ENCODE results near the gene PARD6A.

PARD6A gene

GRCh38 chr16:67666559-67667452, 6.0 kb downstream of the PARD6A start, which contains the start of the genes C16orf86 and ENKD1:
Gene C16orf86, plus strand, starts transcription at chr16:67666814. Its CDS starts 157 bp downstream, at chr16:67666971.
Gene ENKD1, minus strand, starts transcription at chr16:67666750. Its CDS starts 308 bp downstream, at chr16:67666442.
- peak; percentile 86 for DNase-seq (ENCODE audit: low spot score)

DNA sequence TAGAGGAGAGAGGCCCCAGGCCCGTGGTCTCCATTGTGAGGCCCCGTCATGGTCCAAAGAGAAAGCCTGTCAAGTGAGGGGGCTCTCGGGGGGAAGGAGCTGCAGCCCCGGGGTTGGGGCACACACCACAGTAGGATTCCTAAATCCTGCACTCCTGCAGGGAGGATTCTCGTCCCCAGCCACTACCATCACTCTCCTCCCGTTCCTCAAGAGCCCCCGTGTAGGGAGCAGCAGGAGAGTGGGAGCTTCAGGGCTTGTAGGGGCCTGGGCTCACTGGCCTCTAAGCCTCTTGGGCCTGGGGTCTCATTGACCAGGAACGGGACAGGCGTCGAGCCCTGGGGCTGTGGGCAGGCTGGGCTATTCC, 6.7 kb downstream of the PARD6A start:
- no peak for DNase-seq (ENCODE audit: low spot score)

DNA sequence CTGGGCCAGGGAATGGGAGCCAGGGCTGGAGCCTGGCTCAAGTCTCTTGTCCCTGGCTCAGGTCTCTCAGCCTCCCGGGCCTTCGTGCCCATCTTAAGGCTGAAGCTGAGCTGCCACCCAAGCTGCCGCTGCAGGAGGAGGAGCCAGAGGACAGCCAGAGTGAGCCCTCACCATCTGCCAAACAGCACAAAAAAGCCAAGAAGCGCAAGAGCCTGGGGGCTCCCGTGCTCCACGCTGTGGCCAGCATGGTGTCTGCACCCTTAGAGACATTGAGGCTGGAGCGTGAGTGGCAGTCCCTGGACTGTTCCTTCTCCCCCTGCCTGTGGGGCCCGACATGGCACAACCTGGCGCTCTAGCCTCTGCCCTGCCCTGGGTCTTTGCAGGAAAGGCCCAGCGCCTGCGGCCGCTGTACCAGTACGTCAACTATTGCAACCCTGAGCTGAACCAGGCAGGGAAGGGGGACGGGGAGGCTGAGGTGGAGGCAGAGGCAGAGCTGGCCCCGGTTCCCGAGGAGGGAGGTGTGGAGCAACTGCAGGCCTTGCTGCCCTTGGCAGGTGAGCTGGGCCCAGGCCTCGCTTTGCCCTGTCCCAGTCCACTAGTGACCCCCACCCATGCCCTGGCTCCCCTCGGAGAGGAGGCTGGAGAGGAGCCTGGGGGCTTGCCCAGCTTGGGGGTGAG, 7.2 kb downstream of the PARD6A start:
- peak; percentile 95 for DNase-seq (ENCODE audit: low spot score)

DNA sequence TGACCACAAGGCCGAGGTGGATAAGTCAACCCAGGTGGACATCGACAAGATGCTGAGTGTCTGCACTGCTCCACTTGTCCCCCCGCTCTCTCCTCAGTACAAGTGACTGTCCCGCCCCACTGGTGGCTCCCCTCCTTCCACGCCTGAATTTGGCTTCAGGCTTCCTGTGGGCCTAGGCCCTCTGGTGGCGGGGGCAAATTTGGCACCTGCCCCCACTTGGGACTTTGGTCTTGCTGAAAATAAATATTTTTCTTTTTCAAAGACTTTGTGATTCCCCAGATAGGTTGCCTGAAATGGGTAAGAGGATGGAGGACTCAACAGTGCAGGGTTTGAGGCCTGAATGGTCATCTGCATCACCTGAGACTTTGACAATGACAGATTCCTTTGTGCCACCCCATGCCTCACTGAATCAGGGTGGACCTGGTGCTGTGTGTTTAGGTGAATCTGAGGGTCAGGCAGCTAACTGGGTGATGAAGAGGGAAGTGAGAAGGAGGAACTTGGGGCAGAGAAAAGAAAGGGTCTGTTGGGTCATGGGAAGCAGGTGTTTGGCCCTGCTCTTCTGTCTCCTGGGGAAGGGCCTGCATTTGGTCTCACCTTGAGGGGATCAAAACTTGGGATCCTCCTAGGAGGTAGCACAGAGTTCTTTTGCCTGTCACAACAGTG, 7.9 kb downstream of the PARD6A start:
- DNase-seq (ENCODE audit: low spot score): no peak

GRCh38 chr16:67669499-67670101, 8.8 kb downstream of the PARD6A start:
- no peak for DNase-seq (ENCODE audit: low spot score)

DNA sequence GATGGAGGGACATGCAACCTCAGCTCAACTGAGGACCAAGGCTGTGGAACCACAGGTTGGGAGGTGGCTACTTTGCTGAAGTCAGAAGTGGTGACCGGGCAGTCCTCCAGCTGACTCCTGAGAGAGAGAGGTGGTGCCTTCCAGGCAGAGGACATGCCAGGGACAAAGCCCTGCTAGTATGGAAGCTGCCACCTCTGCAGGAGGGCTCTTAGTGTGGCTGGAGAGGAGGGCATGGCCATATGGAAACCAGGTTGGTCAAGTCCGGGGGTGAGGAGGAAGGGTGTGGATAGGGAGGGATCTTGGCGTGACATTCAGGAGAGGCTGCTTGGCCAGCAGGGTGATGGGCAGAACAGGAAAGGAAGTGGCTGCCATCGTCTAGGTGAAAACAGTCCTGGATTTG, 11.5 kb downstream of the PARD6A start:
- DNase-seq (ENCODE audit: low spot score): no peak

DNA sequence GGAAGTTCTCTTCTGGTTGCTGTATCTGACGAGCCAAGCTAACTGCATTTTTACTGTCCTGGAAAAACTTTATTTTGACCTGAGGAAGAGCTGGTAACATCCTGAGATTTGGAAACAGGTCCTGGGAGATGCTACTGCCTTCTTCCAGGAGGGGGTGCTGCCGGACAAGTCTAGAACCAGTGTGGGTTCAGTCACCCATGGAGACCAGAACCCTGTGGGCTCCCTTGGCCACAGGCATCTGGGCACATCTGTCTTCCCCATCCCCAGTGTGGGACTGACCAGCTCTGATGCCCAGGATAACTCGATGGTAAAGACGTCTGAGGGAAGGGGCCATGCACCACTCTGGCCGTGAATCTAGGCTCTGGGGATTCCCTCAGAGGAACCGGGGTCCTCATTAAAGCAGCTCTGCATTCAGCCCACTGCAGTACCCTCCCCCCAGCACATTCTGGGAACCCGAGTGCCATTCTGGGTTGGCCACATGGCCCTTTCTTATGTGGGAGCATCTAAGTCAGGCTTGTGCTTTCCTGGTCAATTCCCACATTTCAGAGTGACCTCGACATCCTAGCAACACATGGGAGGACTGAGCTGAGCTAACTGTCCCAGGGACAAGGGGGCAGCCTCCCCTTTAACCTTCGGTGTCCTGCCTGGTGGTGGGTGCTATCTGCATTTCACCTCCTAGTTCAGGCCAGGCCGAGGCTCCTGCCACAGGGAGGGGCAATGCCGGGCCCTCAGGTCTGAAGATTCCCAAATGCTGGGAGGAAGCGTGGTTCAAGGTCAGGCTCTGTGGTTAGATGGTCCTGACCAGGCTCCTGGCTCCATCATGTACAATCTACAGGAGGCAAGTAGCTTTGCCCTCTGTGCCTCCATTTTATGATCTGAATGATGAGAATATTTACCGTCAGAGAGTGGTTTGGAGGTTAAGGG, 12.2 kb downstream of the PARD6A start:
- DNase-seq (ENCODE audit: low spot score): peak; percentile 91

- DNase-seq (ENCODE audit: low spot score): no peak
Measured at GRCh38 chr16:67673712-67674580, 13.2 kb downstream of the PARD6A start.

GRCh38 chr16:67674851-67675578, 14.3 kb downstream of the PARD6A start:
- DNase-seq (ENCODE audit: low spot score): no peak

DNA sequence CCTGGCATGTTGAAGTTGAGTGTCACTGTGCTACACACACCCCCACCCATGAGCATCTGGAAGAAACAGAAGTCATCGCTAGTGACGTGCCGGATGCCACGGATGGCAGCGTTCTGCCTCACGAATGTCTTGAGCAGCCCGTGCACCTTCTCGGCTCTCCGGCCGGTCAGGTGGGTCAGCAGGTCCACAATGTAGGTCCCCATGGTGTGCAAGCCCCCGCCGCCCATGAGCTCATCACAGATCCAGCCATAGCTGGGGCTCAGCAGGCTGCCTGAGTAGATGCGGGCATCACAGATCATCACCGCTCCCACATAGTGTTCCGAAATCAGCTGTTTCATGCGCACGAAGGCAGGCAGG, 14.8 kb downstream of the PARD6A start:
- no peak for DNase-seq (ENCODE audit: low spot score)

- DNase-seq (ENCODE audit: low spot score): no peak
Measured at GRCh38 chr16:67675999-67676398, 15.2 kb downstream of the PARD6A start.

DNA sequence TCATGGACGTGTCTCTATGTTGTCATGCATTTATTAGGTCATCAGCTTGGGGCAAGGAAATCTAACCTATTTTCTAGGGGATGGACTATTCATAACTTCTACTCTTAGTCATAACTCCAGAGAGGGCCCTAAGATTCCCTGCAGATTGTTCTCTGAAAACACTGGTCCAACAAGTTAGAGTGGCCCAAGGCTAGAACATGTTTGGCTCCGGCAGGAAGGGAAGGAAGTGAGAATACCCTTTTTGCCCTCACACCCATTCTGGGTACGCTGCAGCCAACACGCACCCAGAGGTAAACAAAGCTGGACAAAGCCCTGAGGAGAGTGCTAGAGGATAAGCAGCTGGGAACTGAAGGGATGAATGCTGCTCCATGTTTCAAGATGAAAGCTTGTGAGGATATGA, 15.8 kb downstream of the PARD6A start:
- no peak for DNase-seq (ENCODE audit: low spot score)

DNA sequence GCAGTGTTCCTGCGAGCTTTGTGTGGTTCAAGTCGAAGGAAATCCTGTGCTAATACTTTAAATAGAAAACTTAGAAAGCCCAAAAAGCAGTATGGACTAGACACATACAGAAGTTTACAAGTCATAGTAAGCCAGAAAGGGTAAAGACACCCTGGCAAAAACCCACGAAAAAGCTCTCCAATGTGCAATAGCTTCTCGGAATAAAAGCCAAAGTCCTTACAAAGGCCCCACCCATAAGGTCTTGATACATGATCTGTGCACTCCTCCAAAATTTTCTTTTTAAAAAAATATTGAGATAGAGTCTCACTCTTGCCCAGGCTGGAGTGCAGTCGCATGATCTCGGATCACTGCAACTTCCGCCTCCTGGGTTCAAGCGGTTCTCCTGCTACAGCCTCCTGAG, 16.2 kb downstream of the PARD6A start:
- DNase-seq (ENCODE audit: low spot score): no peak

DNA sequence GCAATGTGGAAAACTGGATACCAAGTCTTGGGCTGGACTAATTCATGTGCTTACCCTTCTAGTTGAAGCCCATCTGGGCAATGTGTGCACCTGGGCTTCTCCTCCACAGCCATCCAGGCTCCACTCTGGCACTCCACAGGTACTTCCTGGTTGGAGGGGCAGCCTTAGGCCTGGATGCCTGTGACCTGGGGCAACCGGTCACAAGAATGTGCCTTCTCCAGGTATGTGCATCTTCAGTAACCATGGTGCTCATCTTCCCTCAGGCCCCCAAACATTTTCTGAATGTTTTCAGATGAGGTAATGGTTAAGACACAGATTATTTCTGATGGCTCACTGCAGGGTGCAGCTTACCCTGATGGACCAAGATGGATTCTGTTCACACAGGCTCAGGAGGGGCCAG, 17.0 kb downstream of the PARD6A start:
- no peak for DNase-seq (ENCODE audit: low spot score)

- DNase-seq (ENCODE audit: low spot score): no peak
Measured at GRCh38 chr16:67678354-67679023, 17.7 kb downstream of the PARD6A start.

GRCh38 chr16:67679935-67680897, 19.5 kb downstream of the PARD6A start:
- no peak for DNase-seq (ENCODE audit: low spot score)

- no peak for DNase-seq (ENCODE audit: low spot score)
Measured at GRCh38 chr16:67683767-67684166, 23.0 kb downstream of the PARD6A start.

Data from GM03348 (cell line).